CD4-positive, alpha-beta T cell treated with Interleukin-15 for 1 hour (primary cell): Measurements from ENCODE around the gene PACSIN1.

ENCODE experiments used
- DNase-seq: peaks from one replicate; pipeline ENCODE4 v3.0.0-alpha.2; 2020

PACSIN1 gene

DNA sequence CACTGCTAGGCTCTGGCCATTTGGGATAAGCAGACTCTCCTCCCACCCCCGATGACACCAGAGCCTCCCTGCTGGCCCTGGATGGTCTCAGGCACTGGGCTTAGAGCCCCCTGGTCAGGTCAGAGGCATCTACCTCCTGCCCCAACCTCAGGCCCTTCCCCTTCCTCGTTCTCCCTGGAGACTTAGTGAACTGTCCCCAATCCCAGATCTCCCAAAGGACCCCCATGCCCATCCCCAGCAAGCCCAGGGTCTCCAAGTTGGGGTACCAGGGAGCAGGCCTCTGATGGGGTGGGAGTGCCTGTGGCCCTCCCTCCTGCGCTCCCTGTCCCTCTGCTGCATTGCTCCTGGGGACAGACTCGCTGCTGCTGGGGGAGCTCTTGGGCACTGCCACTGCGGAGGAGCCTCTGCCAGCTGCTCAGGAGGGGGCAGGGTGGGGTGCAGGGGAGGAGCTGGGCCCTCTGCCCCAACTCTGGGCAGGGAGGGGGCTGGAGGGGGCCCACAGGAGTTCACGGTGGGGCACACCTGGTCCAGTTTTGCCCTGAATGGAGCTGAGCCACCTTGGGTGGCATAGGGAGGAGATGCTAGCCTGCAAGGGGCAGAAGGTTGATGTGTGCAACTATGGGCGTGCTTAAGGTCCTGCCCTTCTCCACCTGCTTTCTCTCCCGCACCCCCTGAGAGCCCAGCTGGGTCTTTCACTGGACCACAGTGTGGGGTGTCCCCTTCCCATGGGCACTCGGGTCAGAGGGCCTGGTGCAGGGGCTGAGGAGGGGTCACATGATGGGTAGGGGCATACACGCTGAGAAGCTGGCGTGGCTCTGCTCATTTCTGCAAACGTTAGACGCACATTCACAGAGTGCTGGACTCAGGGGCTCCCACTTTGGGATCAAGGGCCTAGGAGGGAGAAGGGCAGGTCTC, 49.9 kb downstream of the PACSIN1 start:
- DNase-seq = no peak

DNA sequence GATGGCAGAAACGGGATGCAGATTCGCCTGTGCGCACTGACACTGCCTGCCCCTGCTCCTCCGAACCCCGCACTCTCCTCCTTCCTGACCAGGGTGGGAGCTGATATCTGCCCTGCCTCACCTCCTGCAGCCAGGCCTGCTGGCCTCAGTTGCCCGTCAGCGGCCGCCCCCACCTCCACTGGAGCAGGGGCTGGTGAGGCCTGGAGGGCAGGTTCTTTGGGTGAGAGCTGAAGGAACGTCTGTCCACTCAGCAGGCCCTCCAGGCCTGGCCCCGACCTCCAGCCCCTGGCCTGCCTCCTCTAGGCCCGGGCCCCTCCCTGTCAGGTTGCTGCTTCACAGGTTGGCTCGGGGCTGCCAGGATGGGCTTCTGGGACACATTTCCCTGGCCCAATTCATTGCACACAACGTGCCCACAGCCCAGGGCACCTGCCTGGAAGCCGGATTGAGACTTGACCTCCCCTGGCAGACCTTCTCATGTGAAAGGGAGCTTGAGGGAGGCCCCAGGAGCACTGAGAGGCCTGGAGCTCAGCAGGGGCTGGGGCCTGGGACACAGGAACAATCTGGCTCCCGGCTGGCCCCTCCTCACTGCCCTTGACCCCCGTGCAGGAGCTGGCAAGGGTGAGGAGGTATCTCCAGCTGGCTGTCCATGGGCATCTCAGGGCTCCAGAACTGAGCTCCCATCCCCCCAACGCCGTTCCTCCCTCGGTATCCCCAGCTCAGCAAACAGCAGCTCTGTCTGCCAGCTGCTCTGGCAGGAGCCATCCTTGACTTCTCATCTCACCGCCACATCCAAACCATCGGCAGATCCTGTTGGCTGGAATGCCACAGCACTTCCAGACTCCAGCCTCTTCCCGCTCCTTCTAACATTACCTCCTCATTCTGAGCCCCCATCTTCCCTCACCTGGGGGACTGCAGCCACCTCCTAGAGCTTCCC, 50.8 kb downstream of the PACSIN1 start:
- DNase-seq = no peak

DNA sequence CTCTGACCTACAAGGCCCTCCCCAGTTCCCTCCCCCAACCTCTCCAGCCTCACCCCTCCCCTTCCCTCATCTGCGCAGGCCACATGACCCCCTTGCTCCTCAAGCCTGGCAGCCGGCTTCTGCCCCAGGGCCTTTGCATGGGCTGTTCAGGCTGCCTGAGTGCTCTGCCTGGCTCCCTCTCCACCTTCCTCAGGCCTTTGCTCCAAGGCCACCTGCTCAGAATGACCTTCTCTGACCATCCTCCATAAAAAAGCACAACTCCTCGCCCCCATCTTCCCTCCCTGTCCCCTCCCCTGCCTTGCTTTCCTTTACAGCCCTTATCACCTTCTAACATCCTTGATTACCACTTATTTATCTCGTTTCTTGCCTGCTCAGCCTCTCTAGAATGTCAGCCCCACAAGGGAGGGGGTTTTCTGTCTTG, 51.6 kb downstream of the PACSIN1 start:
- no peak for DNase-seq

DNA sequence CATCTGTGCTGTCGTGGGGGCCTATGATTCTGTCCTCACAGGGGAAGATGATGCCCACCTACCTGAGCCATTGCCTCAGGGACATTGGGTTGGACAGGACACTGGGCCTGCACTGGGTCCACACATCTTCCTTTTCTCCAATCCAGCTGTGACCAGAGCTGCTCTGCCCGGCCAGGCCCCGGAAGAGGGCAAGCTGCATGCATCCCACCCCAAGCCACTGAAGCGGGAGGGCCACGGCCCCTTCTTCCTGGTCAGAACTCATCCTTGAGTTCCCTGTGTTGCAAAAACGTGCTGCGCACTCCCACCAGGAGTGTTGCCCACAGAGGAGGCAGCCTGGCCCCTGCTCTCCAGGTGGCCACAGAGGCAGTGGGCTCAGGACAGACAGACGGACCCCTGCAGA, 52.1 kb downstream of the PACSIN1 start:
- DNase-seq = no peak

DNA sequence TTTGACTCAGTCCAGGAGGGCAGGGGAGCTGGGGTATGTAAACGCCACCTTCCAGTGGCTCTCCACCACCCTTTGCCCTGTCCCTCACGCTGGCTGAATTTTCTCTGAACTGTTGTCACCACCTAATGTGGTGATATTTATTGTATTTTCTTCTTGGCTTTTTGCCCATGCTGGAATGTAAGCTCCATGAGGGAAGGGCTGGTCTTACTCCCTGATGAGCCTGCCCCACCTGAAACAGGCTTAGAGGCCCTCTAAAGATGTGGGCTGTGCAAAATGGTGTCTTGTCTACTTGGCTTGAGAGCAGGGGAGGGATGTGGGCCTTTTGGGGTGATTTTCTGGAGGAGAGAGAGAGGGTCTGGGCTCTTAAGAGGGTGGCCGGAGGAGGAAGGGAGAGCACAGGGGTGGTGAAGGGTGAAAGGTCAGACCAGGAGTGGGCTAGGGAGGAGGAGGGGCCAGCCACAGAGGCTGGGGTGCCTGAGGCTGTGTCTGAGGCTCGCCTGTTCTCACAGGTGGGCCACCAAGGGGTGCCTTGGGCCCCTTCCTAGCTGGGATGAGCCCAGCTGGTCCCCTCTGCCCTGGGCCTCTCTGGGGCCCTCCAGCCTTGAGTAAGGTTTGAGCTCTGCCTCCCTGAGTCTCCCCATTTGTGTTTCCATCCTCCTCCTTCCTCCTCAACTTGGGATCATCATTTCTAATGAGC, 52.9 kb downstream of the PACSIN1 start:
- DNase-seq = no peak

DNA sequence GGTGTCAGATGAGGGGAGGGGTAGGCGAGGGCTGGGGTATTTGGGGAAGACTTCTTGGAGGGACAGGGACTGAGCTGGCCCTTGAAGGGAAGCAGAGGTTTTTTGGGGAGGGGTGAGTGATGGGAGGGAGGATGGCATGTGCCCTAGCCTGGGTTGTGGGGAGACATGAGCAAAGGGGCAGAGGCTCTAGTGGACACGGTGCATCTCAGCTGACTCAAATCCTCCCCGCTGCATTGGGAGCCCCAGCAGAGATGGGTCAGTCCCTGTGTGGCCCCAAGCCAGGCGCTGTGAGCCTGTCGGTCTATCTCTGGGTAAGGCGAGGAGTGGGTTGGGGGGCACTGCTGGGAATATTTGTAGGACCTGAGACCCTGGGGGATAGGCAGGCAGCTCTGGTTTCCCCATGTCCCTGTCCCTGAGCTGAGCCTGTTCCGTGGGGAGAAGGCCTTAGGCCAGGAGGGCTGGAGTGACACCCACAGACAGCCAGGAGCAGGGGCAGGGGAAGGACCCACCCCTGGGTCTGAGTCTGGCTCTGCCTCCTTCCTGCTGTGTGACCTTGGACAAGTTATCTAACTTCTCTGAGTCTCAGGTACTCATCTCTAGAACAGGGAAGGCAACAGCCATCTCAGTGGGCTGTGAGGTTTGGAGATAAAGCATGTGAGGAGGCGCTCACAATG, 54.2 kb downstream of the PACSIN1 start:
- DNase-seq = no peak

DNA sequence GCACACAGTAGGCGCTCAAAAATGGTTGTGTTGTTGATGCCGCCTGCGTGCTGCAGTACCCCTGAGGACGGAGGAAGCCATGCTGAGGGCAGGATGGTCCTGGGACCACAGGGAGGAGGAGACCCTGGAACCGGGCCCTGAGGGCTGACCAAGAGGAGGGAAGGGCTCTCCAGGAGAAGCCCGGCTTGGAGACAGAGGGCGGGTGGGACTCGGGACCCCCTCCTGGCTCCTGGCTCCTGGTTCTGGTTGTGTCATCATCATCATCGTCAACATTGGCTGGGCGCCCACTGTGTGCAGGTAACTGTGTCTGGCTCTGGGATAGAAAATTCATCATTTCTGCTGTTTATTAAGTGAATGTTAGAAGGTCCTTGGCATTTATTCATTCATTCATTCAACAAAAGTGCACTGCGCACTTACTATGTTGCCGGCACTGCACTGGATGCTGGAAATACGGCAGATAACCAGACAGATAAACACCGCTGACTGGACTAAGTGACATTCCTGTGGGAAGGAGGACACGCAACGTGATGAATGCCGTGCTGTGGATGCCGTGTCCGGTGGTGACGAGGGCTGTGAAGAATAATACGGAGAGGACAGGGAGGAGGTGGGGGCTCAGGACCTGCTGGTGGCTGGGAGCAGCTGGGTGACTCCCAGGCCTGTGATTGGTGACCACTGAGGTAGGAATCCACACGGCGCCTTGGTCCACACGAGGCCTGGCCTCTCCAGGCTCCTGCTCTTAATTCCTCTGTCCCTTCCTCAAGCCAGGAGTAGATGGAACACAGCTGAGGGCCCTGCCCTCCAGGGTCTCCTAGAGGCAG, 55.0 kb downstream of the PACSIN1 start:
- DNase-seq = no peak

DNA sequence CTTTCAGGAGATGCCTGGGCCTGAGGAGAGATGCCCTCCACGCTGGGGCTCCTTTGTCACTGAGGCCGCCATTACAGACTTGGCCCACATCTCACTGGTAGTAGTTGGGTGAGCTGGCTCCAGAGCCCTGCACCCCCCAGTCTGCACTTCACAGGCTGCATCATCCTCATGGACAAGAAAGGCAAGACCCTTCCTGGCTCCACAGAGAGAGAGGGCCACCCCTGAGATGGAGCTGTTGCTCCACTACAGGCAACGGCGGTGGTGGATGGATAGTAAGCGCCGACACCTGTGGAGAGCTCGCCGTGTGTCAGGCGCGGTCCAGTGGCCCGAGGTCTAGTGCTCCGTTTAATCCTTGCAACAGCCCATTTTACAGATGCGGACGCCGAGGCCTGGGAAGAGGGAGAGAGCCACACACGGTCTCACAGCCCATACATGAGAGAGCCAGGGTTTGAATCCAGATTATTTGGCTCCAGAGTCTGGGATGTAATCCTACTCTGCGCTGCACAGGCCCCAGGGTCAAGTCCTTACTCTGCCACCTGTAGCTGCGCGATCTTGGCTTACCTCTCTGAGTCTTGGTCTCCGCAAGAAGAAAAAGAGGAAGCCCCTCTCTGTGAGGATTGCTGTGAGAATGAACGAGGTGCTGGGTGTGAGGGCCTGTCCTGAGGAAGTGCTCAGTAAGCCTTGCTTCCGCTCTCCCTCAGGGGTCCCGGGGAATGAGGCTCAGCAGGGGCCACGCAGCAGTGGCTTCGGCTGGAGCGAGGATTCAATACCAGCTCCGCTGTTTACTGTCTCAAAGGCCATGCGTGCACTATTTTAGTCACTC, 55.8 kb downstream of the PACSIN1 start:
- no peak for DNase-seq

DNA sequence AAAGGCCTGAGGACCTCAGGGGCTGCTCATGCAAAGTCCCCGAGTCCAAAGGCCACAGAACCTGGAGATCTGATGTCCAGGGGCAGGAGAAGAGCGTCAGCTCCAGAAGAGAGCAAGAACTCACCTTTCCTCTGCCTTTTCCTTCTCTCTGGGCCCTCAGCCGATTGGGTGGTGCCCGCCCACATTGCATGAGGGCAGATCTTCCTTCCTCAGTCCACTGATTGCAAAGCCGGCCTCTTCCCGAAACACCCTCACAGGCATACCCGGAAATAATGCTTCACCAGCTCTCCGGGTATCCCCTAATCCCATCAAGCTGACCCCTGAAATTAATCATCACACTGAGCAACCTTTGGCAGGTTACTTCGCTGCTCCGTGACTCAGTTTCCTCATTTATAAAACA, 56.9 kb downstream of the PACSIN1 start:
- DNase-seq = no peak

DNA sequence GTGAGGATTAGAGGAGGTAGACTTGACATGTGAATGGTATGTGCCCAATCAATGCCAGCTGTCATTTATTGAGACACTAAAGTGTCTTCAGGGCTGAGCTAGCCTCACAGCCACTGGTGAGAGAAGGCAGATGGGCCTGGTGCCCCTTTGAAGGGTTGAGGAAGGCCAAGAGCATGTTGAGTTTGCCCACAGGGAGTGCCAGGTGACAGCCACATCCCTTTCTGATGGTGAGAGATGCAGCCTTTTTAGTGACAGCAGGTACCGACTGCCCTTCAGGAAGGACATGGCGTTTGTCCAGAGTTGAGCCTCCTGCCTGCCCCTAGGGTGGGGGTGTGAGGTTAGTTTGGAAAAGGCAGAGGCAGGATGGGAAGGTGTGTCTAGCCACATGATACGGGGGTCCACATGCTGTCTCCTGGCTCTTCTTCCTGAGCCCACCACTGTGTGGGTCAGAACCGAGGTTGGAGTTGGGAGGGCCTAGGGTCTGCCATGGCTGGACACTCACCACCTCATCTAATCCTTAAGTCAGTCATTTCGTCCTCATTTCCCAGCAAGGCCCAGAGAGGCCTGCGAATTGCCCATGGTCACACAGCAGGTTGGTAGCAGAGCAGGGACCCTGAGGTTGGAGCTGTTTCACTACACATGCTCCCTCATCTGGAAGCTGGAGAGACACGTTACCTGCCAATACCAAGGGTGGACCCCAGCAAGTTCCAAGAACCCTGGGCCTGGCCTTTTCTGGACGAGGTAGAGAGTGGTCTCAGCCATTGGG, 57.7 kb downstream of the PACSIN1 start:
- DNase-seq = no peak

DNA sequence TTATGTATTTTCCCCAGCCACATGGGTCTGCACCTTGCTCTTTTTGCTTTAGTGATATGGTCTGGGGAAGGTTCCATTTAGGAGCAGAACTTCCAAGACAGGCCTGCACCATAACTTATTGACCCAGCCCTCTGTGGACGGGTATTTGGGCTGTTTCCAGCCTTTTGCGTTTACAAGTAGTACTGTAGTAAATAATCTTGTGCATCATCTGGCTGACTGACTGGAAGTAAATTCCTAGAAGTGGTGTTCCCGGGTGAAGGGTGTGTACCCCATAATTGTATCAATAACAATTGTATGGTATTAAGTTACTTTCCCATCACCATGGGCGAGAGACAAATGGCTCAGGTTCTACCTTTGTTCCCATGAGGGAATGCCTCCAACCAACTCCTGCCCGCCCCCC, 58.6 kb downstream of the PACSIN1 start:
- DNase-seq = no peak

DNA sequence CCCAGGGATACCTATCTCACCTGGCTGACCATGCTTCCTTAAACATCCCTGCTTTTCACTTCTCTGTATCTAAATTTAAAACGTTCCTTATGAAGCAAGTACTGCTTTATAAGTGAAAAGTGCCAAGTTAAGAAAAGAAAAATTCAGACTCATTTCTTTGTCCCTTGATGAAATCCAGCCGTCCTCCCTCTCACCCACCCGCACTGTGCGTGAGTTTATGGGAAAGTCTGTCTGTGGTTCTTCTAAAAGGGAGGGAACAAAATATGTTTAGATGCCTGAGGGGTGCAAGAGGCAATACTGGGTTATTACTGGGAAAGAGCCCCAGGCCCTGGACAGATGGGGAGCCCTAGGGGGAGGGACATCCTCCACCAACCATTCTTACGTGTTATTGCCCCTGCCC, 59.1 kb downstream of the PACSIN1 start:
- DNase-seq = no peak

DNA sequence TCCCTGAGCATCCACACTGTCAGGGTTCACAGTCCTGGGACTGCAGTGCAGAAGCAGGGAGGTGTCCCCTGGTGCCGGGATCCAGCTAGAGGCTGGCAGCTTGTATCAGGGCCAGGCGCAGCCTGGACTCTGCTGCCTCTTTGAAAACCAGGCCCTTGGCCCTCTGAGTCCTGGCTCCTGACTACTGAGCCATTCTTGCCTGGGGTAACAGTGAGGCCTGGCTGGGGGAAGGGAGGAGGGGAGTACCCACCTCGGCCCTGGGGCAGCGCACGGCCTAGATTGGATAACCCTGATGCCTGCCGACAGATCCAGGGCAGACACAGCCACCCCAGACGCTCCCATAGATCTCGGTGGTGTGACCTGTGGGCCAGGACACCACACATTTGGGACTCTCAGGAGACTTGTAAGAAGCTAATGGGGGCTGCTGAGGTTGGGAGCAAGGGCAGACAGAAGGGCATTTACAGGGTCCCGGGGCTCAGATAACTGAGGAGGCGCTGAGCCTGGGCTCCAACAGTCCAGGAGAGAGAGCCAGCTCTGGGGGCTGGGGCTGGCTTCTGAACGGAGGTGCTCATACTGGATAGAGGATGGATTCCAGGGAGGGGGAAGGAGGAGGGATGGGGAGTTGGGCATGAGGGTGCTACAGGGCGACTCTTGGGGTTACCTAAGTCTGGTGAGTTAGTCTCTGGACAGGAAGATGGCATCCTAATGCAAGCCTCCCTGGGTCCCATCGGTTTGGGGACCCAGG, 59.7 kb downstream of the PACSIN1 start:
- DNase-seq = no peak

DNA sequence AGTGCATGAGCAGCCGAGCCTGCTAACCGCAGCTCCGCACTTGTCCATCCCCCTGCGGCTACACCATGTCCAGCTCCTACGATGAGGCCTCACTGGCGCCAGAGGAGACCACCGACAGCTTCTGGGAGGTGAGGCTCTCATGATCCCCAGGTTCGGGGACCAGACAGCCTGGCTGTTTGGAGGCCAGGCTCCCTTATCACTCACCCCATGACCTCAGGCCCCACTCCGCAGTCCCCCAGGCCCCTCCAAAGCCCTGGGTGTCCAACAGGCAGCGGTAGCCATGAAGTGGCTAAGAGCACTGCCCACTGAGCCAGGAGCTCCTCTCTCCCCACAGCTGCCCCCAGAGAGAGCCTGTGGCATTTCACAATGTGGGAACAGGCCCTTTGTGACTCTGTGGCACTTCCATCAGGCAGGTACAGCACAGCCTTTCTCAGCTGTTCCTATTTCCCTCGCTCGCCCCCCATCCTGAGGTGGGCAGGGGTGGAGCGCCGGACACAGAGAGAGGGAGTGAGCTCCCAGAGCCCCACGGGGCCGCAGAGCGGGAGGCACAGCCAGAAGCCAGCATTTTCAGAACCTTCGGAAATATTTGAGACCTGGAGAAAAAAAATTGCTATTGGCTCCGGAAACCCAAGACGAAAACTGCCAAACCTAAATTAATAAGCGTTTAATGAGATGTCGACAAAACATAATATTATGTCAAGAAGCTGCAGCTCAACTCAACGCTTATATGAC, 60.5 kb downstream of the PACSIN1 start:
- DNase-seq = no peak

DNA sequence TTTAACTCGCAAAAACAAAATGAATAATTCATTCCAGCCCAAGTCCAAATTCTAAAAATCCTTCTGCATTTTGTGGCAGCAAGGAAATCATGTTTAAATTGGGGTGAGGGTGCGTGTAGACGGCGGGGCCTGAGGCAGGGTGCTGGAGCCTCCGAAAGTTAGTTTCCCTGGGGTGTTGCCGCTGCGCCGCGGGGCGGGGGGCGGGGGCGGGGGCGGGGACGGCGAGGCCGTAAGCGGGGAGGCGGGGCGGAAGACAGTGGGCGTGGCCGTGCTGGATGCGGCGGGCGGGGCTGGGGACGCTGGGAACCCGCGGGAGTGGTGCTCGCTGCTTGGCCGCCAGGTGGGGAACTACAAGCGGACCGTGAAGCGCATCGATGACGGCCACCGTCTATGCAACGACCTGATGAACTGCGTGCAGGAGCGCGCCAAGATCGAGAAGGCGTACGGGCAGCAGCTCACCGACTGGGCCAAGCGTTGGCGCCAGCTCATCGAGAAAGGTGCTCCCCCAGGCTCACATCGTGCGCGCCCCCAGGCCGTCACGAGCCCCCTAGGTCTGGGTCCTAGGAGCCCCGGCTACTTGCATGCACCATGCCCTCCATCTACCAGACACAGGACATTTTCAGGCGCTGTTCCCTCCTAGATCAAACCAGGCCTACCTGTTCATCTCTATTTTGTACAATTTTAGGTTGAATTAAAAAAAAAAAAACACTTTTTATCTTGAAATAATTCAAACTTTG, 61.3 kb downstream of the PACSIN1 start:
- DNase-seq = peak; percentile 93

DNA sequence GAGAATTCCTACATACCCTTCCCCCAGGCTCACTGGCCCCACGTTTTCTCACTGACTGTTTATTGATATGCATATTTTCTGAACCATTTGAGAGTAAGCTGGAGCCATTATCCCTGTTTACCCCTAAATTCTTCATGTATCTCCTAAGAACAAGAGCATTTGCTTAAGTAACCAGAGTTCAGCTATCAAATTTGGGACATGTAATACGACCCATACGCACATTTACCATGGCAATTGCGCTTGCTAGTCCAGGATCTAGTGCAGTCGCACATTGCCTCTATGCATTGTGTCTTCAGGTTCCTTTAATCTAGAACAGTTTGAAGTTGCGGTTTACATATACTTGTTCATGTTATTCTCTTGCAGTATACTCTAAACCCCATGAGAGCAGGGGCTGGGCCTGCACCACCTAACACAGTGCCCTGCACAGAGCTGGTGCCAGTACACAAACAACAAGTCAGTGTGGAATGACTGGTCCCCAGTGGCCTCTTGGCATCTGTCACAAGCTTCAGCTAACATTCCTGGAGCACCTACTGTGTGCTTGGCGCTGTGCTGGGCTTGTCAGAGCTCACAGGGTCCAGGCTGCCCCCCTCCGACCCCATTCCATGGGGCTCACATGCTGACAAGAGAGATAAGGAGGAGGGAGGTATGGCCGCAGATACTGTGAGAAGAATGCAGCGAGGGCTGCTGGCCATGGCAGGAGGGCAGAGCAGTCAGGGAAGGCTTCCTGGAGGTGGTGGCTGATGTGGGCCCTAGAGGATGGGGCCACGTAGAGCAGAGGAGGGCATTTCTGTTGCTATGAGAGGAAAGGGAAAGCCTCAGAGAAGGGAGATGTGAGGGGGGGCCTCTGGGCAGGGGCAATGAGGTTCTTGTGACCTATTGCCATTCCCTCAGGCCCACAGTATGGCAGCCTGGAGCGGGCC, 62.1 kb downstream of the PACSIN1 start:
- DNase-seq = no peak
